SU-DHL-6 (cell line): ENCODE data around the gene PRR30.

Experiments
- CTCF ChIP-seq: fragments of 200-600 bp; sonication (generic); IDR thresholded peaks from one replicate; pipeline ENCODE4 v1.5.1; 2017; ENCODE audit warnings: antibody characterized with exemption, mild to moderate bottlenecking, low read length, moderate library complexity; ENCODE audit not compliant: insufficient read depth, poor library complexity, severe bottlenecking
- EZH2phosphoT487 ChIP-seq: fragments of 200-600 bp; sonication (generic), shearing (Covaris generic); conservative IDR thresholded peaks from 2 replicates; pipeline ENCODE4 v1.6.1; 2018; ENCODE audit warnings: mild to moderate bottlenecking, antibody characterized with exemption, low read length, moderate library complexity, mixed read lengths

- TF ChIP-seq CTCF (no peak), EZH2phosphoT487 (no peak)
Measured at GRCh38 chr2:27100036-27100435, 39.2 kb downstream of the PRR30 start.
